NCI-H1092 treated with DMSO at 0.1 percent for 48 hours (cell line): ENCODE measurements around the gene IL1RAP.

ENCODE experiments used
- DNase-seq: peaks from one replicate; lab custom pipeline; 2025; lab: John Stamatoyannopoulos, UW

The IL1RAP gene

DNA sequence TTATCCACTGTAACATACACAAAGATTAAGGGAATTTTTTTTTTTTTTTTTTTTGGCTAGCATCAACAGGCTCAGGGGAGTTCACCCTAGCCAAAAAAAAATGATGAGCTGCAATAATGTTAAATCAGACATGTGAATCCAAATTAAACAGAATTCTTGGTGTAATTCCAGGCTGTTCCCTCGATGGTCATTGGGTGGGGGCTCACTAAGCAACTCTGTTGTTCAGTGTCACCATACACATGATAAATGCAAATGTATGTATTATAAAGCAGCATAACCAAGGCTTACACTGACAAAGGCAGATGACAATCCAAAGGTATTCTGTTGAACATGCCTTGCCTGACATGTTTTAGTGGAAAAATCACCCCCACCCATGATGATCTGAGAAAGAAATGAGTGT lies 29.0 kb downstream of the IL1RAP start:
- DNase-seq: no peak

DNA sequence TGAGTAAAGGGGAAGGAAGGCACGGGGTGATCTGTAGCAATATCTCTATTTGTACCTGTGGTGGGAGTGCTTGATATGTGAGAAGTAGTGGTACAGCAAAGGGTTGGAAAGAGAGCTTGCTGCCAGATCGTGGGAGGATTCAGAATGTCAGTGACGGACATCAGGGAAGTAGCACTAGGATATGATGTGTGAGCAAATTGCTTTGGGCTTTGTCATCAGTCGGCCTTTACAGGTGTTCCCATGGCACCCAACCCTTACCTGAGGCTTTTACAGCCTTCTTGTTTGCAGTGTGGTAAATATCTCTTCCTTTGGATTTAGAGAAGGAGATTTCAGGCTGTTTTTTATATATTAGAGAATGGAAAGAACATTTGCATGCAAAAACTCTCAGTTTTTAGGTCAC lies 29.8 kb downstream of the IL1RAP start:
- no peak for DNase-seq

DNA sequence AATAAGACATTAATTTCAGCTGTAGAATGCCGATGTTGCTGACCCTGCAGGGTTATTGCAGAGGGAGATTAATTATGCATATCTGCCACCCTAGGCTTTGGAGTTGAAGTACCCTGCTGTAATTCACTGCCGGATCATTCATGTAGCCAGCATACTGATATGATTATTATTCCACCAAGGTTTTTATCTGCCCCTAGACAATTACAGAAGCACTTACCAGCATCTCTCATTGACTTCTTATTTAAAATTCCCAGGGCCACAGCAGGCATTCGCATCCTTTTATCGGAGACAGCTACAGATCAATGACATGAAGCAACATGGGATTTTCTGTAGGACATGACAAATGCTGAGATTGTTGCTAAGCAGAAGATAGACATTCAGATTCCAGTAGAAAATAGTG lies 31.3 kb downstream of the IL1RAP start:
- DNase-seq: no peak

DNA sequence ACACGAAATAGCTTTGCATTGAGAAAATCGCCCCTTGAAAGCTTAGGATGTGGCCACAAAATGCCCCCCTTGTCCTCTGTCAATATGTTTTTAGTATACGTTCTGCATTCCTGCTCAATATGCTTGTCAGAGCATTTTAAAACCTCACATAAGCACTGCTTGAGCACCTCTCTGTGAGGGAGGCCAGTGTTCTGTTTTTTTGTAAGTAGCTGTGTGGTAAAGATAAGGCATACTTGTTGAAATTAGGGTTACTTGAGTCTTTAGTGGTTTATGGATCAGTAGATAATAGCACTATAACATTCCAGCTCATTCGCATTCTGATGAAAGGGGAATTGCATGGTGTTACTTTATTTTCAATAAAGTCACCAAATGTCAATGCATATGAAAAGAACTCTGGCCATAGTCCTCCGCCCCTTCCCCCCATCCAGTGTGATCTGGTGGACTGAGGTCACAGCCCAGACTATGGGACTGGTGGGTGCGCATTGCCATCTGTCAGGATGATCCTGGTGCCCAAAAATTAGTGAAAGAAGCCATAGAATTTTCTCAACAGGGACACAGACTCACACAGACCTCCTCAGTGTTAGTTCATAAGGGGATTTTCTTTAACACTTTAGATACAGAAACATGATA lies 33.1 kb downstream of the IL1RAP start:
- DNase-seq: no peak

DNA sequence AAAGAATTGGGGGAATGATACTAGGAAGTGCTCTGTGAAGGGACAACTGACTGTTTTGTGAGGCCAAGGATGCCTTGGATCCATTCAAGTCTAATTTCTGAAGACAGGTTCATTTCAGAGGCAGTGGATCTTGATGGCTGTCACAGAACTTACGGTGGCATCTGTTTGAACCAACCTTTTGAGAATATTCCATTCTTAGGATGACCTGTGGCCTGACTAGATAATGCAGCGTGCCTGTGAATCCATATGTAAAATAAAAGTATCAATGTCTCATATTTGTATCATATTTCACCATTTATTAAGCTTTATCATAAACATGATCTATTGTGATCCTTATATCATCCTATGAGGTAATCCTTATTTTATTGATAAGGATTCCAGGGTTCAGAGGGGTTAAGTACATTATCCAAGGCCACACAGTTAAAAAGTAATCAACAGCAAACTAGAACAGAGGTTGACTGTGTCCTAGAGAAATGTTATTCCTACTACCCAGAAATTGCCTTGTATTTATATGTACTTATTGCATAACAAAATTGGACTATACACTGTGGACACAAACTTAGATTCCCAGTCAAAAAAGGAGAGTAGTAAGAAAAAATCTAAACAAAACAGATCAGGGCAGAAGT lies 34.3 kb downstream of the IL1RAP start:
- no peak for DNase-seq

DNA sequence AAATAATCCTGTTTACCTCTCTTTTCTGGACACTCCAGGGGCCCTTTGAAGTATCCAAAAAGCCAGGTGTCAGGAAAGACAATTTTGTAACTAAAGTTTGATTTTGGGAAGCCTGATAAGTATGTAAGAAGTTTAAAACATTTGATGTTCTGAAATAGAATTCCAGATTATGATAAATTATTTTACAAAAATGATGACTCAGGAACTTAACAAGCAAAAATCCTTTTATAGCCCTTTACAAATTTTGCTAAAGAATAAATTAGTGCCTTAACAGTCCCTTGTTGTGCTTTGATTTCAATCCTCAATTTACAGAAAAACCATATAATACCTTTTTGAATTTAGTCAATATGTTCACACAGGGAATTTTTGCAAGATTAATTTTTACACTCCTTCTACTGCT lies 38.1 kb downstream of the IL1RAP start:
- no peak for DNase-seq

DNA sequence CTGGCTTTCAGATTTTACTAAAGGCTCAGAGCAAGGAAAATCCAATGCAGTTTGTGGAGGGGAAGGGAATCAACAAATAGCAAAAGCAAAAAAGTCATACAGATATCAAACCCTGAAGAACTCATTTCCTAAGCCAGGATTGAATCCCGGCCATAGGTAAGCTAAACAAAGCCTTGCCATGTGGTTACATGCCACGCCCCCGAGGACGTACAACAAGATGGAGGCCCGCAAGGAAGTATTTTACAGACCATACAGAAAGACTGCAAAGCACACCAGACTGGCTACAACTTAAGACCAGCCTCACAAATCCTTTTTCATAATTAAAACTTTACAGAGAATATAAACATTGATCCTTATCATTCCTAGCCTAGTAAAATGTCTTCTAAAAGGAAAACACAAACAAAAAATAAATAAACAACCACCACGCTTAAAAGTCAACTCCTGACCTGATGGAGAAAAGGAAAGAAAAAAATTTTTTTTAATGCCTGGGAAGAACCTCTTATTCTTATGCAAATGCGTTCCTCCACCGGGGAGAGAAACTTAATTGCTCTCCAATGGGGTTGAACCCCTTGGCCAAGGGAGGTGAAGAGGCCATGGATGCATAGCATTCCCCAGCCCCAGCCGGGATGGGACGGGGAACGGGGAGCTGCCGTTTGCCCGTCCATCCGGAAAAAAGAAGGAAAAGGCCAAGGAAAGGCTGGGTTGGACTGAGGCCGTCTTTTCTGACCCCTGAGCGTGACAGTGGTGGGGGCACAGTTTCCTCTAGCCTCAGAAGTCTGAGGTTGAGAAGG lies 39.3 kb downstream of the IL1RAP start:
- DNase-seq: no peak

DNA sequence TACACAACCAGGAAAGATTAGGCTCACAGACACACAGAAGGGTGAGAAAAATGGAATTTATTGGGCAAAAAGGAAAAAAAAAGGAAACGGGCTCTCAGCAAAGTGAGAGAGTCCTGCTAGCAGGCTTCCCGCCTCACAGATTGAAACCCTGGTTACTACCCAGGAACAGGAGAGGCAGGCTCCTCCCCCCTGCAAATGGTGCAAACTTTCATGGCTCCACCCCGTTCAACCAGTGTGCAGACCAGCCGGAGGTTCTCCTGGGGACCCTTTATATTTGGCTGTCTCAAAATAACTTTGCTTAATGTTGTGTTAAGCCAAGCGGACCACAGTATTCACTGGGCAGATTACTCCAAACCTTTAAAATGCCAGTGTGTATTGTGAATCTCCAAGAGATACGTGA lies 40.3 kb downstream of the IL1RAP start:
- no peak for DNase-seq

DNA sequence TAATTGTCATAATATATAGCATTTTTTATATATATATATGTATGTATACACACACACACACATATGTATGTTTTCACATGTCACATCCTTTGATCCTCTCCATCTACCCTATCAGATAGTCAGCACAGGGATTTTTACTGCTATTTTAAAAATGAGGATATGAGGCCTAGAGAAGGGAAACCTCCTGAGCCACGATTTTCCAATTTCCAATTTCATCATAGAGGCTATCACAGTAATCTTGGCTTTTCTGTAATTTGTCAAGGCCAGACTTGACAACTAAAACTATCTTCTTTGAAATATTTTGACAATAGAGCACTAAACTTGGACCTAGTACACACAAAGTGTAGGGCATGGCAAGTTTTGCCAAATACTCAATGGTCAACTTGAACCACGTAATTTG lies 42.5 kb downstream of the IL1RAP start:
- DNase-seq: no peak

DNA sequence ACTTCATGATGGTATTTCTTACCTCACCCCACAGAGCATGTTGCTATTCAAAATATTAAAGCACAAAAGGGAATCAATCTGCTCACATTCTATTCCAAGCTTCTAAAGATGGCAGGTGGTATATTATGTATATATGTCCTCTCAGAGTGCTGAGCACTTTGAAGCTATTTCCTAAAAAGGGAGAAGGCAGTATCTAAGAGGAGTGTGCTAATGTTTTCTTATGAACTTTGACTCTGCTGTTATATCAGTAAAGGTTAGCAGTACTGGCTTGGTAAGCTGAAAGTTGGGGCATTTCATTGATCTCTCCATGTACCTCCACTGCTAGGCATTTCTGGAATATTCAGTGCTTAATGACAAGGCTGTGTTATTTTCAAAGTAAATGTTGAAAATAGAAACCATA lies 43.4 kb downstream of the IL1RAP start:
- no peak for DNase-seq

DNA sequence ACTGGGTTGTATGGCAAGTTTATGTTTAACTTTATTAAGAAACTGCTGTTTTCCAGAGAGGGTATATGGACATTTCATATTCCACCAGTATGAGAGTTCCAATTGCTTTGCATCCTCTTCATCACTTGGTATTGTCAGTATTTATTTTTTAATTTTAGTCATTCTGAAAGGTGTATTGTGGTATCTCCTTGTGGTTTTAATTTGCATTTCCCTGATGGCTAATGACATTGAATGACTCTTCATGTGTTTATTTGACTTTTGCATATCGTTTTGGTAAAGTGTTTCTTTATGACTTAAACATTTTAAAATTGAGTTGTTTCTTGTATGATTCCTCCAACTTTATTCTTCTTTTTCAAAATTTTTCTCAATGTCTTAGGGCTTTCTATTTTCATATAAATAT lies 44.4 kb downstream of the IL1RAP start:
- no peak for DNase-seq

DNA sequence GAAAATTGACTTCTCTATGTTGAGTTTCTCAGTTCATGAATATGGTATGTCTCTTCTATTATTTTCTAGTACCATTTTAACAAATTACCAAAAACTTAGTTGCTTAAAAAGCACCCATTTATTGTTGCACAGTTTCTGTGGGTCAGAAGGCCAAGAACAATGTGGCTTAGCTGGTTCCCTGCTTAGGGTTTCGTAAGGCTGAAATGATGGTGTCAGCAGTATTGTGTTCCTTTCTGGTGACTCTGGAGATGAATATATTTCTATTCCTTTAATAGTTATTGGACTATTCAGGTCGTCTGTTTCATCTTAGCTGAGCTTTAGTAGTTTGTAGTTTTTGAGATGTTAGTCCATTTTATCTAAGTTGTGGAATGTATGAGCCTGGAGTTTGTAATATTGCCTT lies 44.9 kb downstream of the IL1RAP start:
- DNase-seq: no peak

DNA sequence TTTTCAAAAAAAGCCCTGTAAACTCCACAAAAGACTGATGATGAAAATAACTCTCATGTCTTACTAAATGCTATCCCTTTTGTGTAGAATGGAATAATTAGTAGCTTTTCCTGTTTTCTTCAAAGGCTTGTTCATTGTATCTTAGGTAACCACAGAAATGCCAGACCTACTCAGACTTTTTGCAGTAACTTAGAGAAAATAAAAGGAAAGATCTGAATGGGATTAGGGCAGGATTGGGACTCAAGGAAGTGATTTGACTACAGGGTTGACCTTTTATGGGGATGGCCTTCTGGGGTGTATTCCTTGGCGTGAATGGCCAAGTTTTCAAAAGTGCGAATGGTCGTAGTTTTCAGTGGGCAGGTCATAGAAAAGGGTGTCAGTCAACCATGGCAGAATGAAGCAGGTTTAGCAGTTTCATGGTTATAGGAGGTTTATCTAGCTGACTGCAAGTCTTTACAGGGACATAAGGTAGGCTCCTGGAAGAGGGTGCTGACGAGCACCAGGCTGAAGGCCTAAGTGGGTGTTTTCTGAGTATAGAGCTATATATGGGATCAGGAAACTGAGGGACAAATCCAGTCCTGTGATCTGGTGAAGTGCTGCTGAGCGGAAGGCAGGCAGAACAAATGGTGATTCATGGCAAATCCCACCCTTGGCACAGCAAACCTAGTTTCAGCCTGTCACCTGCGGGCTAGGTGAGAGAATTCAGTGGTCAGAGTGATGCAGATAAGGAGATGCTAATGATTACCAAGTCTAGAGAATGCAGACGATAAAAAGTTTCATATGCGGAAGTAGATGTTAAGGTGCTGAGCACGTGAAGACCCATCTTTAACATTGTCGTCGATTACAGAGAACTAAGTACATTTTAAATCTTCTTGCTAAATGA lies 46.4 kb downstream of the IL1RAP start:
- DNase-seq: no peak

DNA sequence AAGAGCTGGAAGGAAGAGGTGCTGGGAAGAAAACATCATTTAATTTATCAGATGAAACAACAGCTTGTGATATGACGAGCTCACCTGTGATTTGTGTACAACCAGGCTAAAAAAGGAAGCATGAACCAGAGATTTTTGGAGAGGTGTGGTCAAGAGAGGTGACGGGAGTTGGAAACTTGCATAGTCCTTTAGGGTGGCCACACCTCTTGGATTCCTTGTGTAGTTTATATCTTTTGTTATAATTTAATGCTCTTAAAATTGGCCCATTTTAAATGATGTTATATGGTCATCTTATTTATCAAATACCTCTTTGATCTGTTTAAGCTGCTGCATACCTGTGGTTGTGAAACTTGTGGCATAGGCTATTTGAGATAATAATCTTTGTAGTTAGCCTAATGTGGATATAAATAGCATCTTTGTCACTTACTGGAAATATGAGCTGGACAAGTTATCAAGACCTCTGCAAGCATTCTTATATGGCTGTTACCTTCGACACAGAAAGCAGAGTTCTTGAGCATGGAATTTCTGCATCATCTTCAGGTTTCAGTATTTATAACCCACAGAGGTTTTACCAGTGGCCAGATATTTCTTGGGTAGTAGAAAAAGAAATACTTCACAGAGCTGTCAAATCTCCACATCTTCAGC lies 49.1 kb downstream of the IL1RAP start:
- DNase-seq: no peak

DNA sequence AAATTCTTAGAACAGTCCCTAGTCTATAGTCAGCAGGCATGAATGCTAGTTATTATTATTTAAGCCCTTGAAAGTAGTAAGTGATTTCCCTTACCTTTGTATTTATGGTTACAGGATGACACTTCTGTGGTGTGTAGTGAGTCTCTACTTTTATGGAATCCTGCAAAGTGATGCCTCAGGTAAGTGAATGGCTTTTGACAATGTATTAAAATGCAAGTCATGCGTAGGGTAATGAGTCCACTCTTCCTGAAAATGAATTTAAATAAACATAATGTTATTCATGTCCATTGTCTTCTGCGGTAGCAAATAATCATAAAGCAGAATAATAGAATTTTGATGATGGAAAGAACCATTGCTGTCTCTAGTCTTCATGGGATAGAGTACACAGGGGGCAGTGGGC lies 50.3 kb downstream of the IL1RAP start:
- no peak for DNase-seq

DNA sequence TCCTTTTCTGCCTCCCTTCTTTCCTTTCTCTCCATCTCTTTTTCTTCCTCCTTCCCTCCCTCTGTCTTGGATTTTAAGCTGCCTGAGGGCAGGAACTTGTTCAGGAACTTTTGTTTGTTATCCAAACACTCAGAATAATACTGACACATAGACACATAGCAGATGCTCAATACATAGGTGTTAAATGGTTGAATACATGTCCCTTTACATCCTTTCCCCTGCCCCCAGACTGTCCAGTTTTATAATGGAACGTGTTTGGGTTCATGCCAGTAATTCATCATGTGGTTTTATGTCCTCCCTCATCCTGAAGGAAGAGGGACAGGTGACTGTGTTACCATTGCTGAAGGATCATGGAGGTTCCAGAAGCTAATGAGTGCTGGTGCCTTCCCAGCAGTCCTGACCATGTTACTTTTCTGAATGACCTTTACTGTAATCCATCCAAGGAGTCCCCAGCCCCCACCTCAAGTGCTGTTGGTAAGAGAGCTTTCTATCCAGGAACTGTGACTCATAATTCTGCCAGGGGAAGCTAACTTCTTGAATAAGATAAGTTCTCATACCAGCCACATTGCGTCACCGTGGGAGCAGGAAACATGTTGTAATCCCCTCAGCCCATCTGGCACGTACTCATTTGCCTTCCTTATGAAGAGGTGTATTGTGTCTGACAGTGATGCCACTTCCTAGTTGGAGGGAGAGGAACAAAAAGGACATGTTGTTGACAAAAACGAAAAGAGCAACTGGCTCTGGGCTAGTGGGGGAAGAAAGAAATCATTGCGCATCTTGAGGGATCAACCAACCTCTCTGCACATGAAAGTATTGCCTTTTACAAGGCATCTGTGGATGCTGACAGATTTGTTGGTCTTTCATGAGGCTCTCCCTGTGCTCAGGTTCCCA lies 52.4 kb downstream of the IL1RAP start:
- no peak for DNase-seq

DNA sequence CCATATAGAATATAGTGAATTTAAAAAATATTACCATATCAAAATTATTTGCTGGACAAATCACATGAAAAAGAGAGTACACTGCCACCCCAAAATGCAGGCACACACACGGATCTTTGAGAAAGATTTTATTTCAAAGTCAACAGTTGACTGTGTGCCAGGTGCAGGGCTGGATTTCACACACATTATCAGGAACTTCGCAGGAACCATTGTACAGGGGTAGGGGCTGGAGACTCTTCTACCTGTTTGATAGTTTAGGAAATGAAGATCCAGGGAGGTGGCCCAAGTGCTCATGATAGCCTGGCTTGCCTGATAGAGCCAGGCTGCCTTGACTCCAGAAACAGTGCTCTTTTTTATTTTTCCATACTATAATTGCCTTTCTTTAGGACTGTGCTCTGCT lies 54.2 kb downstream of the IL1RAP start:
- no peak for DNase-seq

DNA sequence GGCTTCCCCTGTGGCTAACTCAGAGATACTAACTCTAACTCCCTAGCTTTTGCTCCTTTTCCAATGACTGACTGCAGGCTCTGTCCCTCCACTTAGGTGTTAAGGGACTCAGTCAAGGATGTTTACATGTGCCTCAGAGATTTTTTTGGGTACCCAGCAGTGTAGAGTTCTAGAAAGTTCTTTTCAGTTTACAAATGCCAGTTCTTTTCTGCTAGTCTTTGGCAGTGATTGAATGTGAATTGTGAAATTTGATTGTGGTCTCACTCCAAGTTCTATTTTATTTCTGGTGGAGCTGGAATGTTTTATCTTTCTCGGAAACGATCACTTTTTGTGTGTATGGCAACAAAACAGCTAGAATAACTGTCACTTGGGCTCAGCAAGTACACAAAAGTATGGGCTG lies 60.6 kb downstream of the IL1RAP start:
- no peak for DNase-seq

DNA sequence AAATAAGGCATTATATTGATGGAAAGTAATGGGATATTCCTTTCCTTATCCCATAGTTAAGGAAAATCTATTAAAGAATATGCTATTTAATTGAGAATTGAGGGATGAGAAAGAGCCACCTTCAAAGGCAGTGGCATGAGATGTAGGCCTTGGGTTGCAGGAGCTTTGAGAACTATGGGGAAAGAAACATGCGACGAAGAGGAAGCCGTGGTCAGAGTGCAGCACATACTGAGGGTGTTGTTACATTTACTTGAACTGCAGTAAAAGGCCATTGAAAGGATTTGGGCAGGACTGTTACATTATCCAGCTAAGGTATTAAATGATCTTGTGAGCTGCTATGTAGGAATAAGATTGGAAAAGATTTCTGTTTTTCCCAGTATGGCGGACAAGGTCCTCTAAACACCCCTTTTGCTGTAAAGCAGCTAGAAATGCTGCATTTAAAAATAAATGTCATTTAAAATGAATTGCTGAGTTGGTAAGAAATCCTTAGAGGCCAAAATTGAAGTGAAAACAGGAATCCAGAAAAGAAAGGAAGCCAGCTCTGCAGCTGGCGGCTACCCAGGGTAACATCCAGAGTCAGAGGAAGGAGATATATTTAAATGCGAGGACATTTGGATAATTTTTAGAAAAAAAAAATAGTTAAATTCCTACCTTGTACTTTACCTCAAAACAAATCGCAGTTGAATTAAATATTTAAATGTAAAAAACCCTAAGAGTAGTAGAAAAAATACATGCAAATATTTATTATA lies 61.7 kb downstream of the IL1RAP start:
- DNase-seq: no peak

DNA sequence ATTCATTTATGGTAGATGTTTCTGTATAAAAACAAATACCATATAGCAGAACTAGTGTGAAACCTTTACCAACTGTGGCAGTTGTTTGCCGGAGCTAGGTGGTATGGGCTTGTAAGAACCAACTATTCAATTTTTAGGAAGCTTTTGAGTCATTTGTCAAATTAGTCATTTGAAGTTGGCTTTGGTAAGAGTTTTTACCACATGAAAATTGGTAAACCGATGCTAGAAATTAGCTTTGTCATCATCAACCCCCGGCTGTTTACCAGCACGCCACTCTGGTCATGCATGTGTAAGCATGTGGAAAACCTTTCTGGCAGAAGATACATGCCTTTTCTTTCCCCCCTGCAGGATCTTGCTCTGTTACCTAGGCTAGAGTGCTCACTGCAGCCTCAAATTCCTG lies 63.3 kb downstream of the IL1RAP start:
- no peak for DNase-seq
